Esophagus muscularis mucosa (tissue), 4 donors: ENCODE results near the gene LRRTM4. TPM values are rescaled to one million over a fixed set of nuclear protein-coding genes. Genes with fewer than 3 reads are reported as not detected.

Experiments used
- DNase-seq: peaks from one replicate; pipeline ENCODE4 v3.0.0-alpha.2; 2017; ENCODE audit errors: extremely low spot score
- H3K27ac ChIP-seq, 4 donors: fragments of 200-600 bp; sonication (generic); replicated peaks in 1 of 4; 1 replicate in 3 of 4; 2 replicates in 1 of 4; pipeline ENCODE4 v1.5.1; 2016 to 2019; ENCODE audit warnings: mild to moderate bottlenecking in 1 of 4
- H3K27me3 ChIP-seq, 4 donors: fragments of 200-600 bp; sonication (generic); one replicate each; pipeline versions ENCODE4 v1.5.1 to v1.6.0; 2016 to 2019
- H3K36me3 ChIP-seq, 4 donors: fragments of 200-600 bp; sonication (generic); one replicate each; pipeline ENCODE4 v1.5.1; 2016 to 2019
- H3K4me1 ChIP-seq, 4 donors: fragments of 200-600 bp; sonication (generic); one replicate each; pipeline ENCODE4 v1.5.1; 2016 to 2019
- H3K4me3 ChIP-seq, 4 donors: fragments of 200-600 bp; sonication (generic); 1 replicate in 2 of 4; 2 replicates in 2 of 4; pipeline ENCODE4 v1.5.1; 2016 to 2019; ENCODE audit warnings: mild to moderate bottlenecking in 4 of 4, moderate library complexity in 1 of 4
- H3K9me3 ChIP-seq, 4 donors: fragments of 200-600 bp; sonication (generic); 1 replicate in 3 of 4; 2 replicates in 1 of 4; pipeline ENCODE4 v1.5.1; 2016 to 2019
- EP300 ChIP-seq: sonication (generic); formaldehyde crosslinking; IDR thresholded peaks from one replicate; pipeline ENCODE4 v1.6.1; 2017; ENCODE audit warnings: antibody characterized with exemption
- POLR2A ChIP-seq: fragments of 450-650 bp; IDR thresholded peaks from one replicate; pipeline ENCODE4 v1.6.1; 2017; ENCODE audit warnings: antibody characterized with exemption, moderate library complexity, mild to moderate bottlenecking, low read depth
- POLR2AphosphoS5 ChIP-seq, 2 donors: sonication (generic); formaldehyde crosslinking; IDR thresholded peaks; one replicate each; pipeline ENCODE4 v1.6.1; 2017; ENCODE audit warnings: antibody characterized with exemption in 2 of 2
- WGBS: methylation state at CpG from one replicate; pipeline ENCODE4 v1.1.5; 2018; 5-methylcytosine and 5-hydroxymethylcytosine counted together
- intact Hi-C: fragments of 100-400 bp; cut with DNase I; formaldehyde crosslinking; loops from one replicate; pipeline ENCODE4 v1.15.1; 2023
- total RNA-seq, 4 donors: library from RNA; depleted of rRNA; stranded (reverse); fragments of >200 nt; gene quantifications; one replicate each; pipeline versions ENCODE4 v1.1.0 to v1.2.1, GENCODE V29; 2016
- TF ChIP-seq, protein P1 (sequence below), 3 experiments: fragments of 200-600 bp in 2 of 3; fragments of 450-650 bp in 1 of 3; sonication (generic) in 2 of 3; IDR thresholded peaks; one replicate each; pipeline ENCODE4 v1.5.1; 2017 to 2019; ENCODE audit warnings: antibody characterized with exemption in 3 of 3, mild to moderate bottlenecking in 2 of 3, moderate library complexity in 1 of 3

LRRTM4 gene
- total RNA-seq, 4 donors from 2014 or later, result 0.17 to 0.97 (median 0.41) TPM

DNA sequence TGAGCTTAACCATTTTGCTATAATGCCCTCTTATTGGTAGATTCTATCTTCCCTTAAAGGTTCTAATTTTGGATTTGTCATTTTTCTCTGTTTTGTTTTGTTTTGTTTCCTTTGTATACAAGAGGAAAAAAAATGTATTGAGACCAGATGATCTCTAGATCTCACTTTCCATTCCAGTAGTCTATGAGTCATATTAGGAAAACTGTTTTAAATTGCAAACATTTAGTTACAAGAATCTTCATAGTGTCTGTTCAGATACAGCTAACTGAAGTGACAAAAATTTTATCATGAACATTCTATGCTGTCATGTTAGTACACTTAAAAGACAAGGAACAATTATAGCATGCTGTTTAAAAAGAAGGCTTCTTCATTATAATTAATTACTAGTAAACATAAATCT lies 322.8 kb downstream of the LRRTM4 start:
- Histone ChIP-seq H3K9me3 (no peaks in the 10 kb centered on the region), H3K27ac (no peak overlapping the region), H3K27me3 (no peaks in the 10 kb centered on the region), H3K36me3 (no peaks in the 10 kb centered on the region), H3K4me1 (no peaks in the 10 kb centered on the region), H3K4me3 (no peak overlapping the region)
- DNase-seq, result no peak
- intact Hi-C loops, result no loop called here
- TF ChIP-seq POLR2A (no peak), EP300 (no peak), POLR2AphosphoS5 (IDR thresholded peaks at IDR 0.05) (no peak)
- TF ChIP-seq, protein P1, sequence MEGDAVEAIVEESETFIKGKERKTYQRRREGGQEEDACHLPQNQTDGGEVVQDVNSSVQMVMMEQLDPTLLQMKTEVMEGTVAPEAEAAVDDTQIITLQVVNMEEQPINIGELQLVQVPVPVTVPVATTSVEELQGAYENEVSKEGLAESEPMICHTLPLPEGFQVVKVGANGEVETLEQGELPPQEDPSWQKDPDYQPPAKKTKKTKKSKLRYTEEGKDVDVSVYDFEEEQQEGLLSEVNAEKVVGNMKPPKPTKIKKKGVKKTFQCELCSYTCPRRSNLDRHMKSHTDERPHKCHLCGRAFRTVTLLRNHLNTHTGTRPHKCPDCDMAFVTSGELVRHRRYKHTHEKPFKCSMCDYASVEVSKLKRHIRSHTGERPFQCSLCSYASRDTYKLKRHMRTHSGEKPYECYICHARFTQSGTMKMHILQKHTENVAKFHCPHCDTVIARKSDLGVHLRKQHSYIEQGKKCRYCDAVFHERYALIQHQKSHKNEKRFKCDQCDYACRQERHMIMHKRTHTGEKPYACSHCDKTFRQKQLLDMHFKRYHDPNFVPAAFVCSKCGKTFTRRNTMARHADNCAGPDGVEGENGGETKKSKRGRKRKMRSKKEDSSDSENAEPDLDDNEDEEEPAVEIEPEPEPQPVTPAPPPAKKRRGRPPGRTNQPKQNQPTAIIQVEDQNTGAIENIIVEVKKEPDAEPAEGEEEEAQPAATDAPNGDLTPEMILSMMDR (IDR thresholded peaks at IDR 0.05), result no peak

DNA sequence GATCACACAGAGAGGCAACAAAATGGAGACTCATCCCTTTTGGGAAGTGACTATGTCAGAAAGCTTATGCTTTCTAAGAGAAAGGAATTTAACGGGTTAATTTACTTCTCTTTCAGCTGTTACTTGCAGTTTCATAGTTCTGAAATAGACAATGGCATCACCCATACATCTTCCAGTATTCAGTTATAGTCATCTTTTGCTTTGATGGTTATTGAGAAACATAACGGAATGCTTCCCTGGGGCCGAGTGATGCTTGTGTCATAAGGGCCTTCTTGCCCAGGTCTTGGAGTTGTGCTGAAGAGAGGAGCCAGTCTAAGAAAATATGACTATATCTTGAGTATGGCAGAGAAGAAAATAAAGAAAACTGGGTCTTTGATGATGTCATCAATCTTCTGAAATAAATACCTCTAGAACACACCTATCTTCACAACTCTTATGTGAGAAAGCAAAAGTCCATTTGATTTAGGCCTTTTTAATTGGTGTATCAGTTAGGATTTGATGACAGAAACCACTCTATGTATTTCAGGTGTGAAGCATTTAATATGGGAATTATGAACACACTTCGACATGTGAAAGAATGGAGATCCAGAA lies 328.2 kb downstream of the LRRTM4 start:
- Histone ChIP-seq H3K27me3 (no peaks in the 10 kb centered on the region), H3K36me3 (no peaks in the 10 kb centered on the region), H3K4me1 (no peaks in the 10 kb centered on the region), H3K9me3 (no peaks in the 10 kb centered on the region), H3K27ac (no peak overlapping the region), H3K4me3 (no peak overlapping the region)
- intact Hi-C loops, result no loop called here
- TF ChIP-seq EP300 (no peak), POLR2AphosphoS5 (IDR thresholded peaks at IDR 0.05) (no peak), POLR2A (no peak)
- TF ChIP-seq, protein P1 (IDR thresholded peaks at IDR 0.05), result no peak
- 86% methylated on average over 4 of the region's 4 CpGs for WGBS
- DNase-seq, result no peak

DNA sequence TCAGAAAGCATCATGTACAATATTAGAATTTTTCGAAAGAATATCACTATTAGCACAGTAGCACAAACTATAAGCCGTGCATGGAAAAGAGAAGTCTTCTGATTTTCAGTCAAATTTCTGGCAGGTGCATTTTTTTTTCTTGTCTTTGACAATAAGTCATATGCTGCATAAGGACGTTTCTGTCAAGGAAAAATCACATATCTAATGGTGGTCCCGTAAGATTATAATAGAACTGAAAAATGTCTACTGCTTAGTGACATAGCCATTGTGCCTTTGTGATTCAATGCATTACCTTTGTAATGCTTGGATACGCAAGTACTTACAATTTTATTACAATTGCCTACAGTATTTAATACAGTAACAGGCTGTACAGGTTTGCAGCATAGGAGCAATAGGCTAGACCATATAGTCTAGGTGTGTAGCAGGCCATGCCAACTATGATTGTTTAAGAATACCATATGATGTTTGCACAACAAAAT lies 329.3 kb downstream of the LRRTM4 start:
- TF ChIP-seq POLR2A (no peak), POLR2AphosphoS5 (IDR thresholded peaks at IDR 0.05) (no peak), EP300 (no peak)
- TF ChIP-seq, protein P1 (IDR thresholded peaks at IDR 0.05), result no peak
- intact Hi-C loops, result no loop called here
- Histone ChIP-seq H3K4me1 (no peaks in the 10 kb centered on the region), H3K9me3 (no peaks in the 10 kb centered on the region), H3K4me3 (no peak overlapping the region), H3K36me3 (no peaks in the 10 kb centered on the region), H3K27ac (no peak overlapping the region), H3K27me3 (no peaks in the 10 kb centered on the region)
- 86% methylated on average over 5 of the region's 5 CpGs for WGBS
- DNase-seq, result no peak

DNA sequence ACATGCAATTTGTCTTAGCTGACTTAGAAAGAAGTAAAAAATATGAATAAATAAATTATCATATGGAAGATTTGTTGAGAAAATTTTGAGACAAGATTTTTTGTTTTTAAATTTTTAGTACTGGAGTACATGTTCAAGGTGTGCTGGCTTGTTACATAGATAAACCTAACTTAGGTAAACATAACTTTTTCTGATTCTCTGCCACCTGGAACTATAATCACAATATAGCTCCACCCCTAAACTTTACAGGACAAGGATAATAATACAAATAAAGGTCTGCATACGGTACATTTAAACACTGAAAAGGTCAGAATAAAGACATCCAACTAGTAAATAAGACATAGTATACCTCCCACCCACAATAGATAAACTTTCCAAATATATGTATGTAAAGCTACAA lies 330.5 kb downstream of the LRRTM4 start:
- H3K36me3 ChIP-seq, result no peaks in the 10 kb centered on the region
- no peaks in the 10 kb centered on the region for H3K4me1 ChIP-seq
- TF ChIP-seq, protein P1 (IDR thresholded peaks at IDR 0.05), result no peak
- TF ChIP-seq POLR2A (no peak), EP300 (no peak), POLR2AphosphoS5 (IDR thresholded peaks at IDR 0.05) (no peak)
- WGBS, result 0% methylated on average over 1 of the region's 1 CpG
- DNase-seq, result no peak
- H3K27me3 ChIP-seq, result no peaks in the 10 kb centered on the region
- intact Hi-C loops, result no loop called here
- H3K9me3 ChIP-seq, result no peaks in the 10 kb centered on the region
- H3K27ac ChIP-seq, result no peak overlapping the region
- no peak overlapping the region for H3K4me3 ChIP-seq

DNA sequence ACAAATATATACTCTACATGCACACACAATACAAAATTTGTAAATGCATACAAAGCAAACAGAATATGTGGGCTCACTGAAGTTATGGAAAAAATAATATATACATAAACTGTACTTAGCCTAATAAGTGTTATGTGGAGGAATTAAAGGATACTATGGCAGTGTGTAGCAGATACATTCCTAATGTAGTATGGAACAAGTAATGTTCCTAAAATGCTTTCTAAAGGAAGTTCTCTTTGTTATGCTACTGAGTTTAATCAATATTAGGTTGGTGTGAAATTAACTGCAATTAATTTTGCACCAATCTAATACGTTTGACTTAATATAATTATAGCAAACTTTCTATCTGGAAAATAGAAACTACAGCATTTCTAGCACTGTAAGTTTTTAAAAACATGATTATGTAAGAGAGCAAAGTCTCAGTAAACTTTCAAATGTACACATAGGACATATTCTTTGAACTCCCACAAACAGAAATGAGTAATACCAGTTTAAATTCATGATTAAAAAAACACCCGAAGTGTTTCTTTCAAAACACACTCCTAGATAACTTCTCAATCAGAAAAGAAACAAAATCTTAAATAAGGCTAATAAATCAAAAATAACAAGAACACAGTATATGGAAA lies 331.3 kb downstream of the LRRTM4 start:
- H3K4me1 ChIP-seq, result no peaks in the 10 kb centered on the region
- 77% methylated on average over 2 of the region's 2 CpGs for WGBS
- DNase-seq, result no peak
- H3K36me3 ChIP-seq, result no peaks in the 10 kb centered on the region
- intact Hi-C loops, result no loop called here
- TF ChIP-seq, protein P1 (IDR thresholded peaks at IDR 0.05), result no peak
- TF ChIP-seq POLR2AphosphoS5 (IDR thresholded peaks at IDR 0.05) (no peak), EP300 (no peak), POLR2A (no peak)
- H3K27me3 ChIP-seq, result no peaks in the 10 kb centered on the region
- no peak overlapping the region for H3K27ac ChIP-seq
- no peak overlapping the region for H3K4me3 ChIP-seq
- H3K9me3 ChIP-seq, result no peaks in the 10 kb centered on the region
